Frontal cortex (tissue), 4 donors: ENCODE measurements around the gene TMEM270. TPM values are rescaled to one million over a fixed set of nuclear protein-coding genes. Genes with fewer than 3 reads are reported as not detected.
A peak's percentile ranks its signal among the peaks of the same experiment; 100 is the strongest.
"Not testable (repeated sequence)": the region's sequence is repeated elsewhere in the genome, so short reads cannot be mapped to it uniquely, and the experiment has no call there.

Experiments used
- DNase-seq, 2 donors: peaks; one replicate each; pipeline ENCODE4 v3.0.0; 2012; ENCODE audit warnings: low spot score in 2 of 2
- FAIRE-seq: peaks from 2 replicates; lab custom pipeline; 2012; peaks lifted over from hg19 to GRCh38; lab: Jason Lieb, UNC
- total RNA-seq: library from RNA; depleted of rRNA; stranded (reverse); fragments of >200 nt; gene quantifications from one replicate; pipeline ENCODE4 v1.2.3, GENCODE V29; 2014
- donor health status: control.
- donor health status: control.
- donor health status: control.

Gene TMEM270
- total RNA-seq, 1 donor from 2014 or later, result not detected

- DNase-seq (no peak), FAIRE-seq (no peak)
Observed at GRCh38 chr7:73881352-73882046, 20.5 kb downstream of the TMEM270 start.

DNA sequence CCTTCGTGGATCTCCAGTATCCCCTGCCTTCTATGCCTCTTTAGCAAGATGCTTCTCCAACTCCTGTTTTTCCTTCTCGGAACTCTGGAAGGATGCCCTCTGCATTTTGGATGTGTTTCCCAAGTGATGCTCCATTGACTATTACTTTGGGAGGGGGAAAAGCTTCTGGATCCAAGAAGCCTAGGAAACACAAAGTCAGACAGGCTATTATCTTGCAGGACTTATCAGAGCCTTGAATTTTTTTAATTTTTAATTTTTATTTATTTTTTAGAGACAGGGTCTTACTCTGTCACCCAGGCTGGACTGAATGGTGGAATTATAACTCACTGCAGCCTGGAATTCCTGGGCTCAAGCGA, 21.1 kb downstream of the TMEM270 start:
- FAIRE-seq (no peak), DNase-seq (no peak)

DNA sequence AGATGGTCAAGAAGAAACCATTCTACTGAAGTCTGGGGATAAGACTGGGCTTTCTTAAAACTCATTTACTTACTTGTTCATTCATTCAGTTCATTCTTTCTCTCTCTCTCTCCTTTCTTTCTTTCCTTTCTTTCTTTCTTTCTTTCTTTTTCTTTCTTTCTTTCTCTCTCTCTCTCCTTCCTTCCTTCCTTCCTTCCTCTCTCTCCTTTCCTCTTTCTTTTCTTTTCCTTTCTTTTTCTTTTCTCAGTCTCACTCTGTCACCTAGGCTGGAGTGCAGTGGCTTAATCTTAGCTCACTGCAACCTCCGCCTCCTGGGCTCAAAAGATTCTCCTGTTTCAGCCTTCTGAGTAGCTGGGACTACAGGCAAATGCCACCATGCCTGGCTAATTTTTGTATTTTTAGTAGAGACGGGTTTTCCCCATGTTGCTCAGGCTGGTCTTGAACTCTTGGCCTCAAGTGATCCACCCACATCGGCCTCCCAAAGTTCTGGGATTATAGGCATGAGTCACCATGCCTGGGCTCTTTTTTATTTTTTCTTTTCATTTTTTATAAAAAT, 24.0 kb downstream of the TMEM270 start:
- FAIRE-seq, DNase-seq: not testable (repeated sequence)

DNA sequence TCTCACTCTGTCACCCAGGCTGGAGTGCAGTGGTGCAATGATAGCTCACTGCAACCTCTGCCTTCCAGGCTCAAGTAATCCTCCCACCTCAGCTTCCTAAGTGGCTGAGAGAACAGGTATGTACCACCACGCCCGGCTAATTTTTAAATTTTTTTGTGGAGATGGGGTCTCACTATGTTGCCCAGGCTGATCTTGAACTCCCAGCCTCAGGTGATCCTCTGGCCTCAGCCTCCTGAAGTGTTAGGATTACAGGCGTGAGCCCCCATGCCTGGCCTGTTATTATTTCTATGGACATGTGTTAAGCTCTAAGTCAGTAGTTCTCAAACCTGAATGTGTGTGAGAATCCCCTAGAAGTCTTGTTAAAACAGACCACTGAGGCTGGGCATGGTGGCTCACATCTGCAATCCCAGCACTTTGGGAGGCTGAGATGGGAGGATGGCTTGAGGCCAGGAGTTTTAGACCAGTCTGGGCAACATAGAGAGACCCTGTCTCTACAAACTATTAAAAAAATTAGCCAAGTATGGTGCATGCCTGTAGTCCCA, 24.5 kb downstream of the TMEM270 start:
- FAIRE-seq, result no peak
- DNase-seq, result no peak

- no peak for FAIRE-seq
- no peak for DNase-seq
Observed at GRCh38 chr7:73885975-73886798, 25.2 kb downstream of the TMEM270 start.

GRCh38 chr7:73887762-73888161, 26.8 kb downstream of the TMEM270 start:
- FAIRE-seq (no peak), DNase-seq (no peak)

DNA sequence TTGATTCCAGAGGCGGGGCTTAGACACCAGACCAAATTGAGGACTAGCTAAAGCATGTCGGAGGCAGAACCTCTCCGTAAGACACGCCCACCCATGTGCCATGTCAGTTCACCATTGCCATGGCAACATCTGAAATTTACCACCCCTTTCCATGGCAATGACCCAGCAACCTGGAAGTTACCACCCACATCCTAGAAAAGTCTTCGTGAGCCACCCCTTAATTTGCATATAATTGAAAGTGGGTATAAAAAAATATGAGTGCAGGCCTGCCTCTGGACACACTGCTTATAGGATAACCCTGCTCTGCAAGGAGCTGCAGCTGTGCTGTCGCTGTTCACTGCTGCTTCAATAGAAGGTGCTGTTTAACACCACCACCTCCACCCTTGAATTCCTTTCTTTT, 28.0 kb downstream of the TMEM270 start:
- FAIRE-seq, result no peak

DNA sequence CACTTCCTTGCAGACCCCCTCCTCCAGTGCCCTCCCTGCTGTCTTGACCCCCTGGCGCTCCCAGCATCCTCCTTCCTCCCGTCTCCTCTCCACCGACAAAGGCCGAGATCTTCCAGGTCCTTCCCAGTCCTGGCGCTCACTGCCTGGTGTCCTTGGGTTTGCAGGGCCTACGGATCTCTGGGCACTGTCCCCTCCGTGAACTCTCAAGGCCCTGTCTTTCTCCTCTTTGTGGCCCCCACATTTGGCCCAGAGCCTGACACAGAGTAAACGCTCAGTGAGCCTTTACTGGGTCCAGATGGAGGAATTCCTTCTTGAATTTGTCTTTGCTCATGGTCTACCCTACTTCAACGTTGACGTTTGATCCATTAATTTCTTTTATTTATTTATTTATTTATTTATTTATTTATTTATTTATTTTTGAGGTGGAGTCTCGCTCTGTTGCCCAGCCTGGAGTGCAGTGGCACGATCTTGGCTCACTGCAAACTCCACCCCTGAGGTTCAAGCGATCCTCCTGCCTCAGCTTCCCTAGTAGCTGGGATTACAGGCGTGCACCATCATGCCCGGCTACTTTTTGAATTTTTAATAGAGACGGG, 29.7 kb downstream of the TMEM270 start:
- no peak for DNase-seq
- FAIRE-seq, result no peak

More for the DNA sequence above, 28.0 kb downstream of the TMEM270 start:
- no peak for DNase-seq

- no peak for FAIRE-seq
- DNase-seq, result no peak
Observed at GRCh38 chr7:73891178-73891885, 30.4 kb downstream of the TMEM270 start.

- FAIRE-seq (no peak), DNase-seq (no peak)
Observed at GRCh38 chr7:73892003-73892999, 31.3 kb downstream of the TMEM270 start.

DNA sequence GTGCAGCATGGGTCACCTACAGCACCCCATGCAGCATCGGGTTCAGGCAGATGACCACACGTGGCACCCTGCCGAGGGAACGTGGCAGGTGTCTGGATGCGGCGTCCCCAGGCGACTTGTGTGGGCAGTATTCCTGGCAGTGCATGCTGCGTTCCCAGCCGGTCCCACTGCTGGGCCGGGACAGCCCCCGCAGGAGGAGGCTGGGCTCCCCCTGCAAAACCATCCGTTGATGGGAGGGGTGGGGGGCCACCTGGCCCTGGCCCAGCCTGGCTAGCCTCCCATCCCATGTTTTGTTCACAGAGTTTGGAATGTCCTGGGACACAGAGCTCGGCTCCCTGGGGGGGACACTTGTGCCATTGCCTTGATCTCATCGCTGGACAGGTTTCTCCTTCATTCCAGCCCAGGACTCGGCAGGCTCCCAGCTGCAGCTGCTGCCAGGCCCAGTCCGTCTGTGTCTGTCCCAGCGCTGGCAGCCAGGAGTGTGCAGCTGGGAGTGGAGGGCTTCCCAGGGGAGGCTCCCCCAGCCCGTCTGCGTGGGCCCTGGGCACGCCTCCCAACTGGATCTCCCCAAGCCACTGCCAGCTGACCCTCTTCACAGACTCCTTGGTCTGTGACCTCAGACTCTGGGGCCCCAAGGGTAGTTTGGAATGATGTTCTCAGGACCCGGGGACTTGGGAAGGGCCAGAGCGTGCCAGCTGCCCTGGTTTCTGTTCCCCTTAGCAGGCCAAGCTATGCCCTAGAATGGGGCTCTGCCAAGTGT, 32.6 kb downstream of the TMEM270 start:
- DNase-seq (peak in 1 of 2 donors; percentile 44), FAIRE-seq (no peak)

- no peak for FAIRE-seq
- DNase-seq, result no peak
Observed at GRCh38 chr7:73894166-73894565, 33.2 kb downstream of the TMEM270 start.

DNA sequence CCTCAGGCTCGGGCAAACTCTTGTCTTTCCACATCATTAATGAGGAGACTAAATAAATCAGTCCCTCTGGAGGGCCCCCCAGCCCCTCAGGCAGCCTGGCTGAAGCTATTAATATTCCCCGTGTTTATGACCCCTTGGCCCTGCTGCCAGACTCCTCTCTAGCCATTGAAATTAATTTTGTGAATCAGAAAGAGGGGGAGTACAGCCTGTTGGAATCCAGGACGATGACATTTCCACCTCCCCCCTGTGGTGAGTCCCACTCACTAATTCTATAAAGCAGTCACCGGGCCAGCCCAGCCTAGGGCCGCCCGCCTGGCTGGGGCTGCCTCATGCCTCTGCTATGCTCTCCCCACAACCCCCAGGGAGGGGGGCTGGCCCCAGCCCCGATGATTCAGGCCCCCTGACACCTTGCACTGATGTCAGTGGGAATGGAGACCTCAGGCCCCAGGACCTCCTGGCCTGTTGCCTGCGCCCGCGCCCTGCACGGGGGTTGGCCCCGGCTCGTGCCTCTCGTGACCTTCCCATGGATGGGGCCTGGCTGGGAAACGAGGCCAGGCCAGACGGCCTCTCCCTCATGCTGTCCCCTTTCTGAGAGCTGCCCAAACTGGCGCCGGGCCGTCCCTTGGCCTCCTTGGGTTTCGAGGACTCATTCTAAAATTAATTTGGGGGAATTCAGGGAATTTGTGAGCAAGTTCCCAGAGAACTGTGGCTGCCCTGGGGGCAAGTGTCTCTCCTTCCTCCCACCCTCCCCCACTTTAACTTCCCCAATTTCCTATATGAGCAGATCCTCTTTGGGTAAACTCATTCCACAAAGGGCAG, 34.0 kb downstream of the TMEM270 start:
- no peak for DNase-seq

GRCh38 chr7:73895626-73896025, 34.7 kb downstream of the TMEM270 start:
- FAIRE-seq (no peak), DNase-seq (no peak)

More for the DNA sequence above, 34.0 kb downstream of the TMEM270 start:
- FAIRE-seq, result no peak

DNA sequence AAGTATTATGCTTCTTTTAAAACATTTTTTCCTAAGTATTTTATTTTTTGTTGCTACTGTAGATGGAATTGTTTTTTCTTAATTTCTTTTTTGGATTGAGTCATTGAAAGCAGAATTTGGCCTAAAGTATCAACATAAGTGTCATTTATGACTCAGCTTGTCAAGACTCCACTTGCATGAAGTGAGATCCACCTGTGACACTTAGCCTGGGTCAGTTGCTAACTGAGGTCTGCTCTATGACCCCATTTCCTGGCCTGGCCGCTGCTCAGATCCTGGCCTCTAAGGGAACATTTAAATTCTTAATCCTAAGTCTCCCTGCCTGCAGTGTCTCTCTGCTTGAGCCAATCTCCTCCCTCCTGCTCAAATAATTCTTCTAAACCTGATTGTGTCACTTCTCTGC, 35.5 kb downstream of the TMEM270 start:
- FAIRE-seq, result no peak
- no peak for DNase-seq

DNA sequence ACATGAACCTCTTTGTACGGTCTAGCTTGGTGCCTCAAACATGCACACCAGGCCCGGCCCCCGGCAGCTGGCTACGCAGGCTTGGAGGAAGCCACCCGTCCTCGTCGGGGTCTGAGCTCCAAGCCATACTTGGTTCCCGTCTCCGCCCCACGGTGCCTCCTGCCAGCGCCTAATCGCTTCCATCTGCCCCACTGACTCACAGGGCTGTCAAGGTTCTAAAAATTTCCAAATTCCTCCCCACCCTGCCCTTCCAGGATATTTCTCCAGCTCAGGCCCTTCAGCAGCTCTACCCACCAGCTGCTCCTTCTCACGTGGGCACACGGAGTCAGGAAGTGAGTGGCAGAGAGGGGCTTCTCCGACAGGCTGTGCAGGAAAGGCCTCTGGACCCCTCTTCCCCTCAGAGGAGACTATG, 38.8 kb downstream of the TMEM270 start:
- DNase-seq (no peak), FAIRE-seq (no peak)

- DNase-seq, result no peak
- FAIRE-seq, result no peak
Observed at GRCh38 chr7:73900286-73900685, 39.3 kb downstream of the TMEM270 start.
